ENCODE measurements around the gene MARCHF6. TPM values are rescaled to one million over a fixed set of nuclear protein-coding genes. Genes with fewer than 3 reads are reported as not detected.
A peak's percentile ranks its signal among the peaks of the same experiment; 100 is the strongest.
"Not testable (repeated sequence)": the region's sequence is repeated elsewhere in the genome, so short reads cannot be mapped to it uniquely, and the experiment has no call there.

The MARCHF6 gene
- total RNA-seq, 2 experiments from 2014 or later = 67.3 to 92.2 TPM

DNA sequence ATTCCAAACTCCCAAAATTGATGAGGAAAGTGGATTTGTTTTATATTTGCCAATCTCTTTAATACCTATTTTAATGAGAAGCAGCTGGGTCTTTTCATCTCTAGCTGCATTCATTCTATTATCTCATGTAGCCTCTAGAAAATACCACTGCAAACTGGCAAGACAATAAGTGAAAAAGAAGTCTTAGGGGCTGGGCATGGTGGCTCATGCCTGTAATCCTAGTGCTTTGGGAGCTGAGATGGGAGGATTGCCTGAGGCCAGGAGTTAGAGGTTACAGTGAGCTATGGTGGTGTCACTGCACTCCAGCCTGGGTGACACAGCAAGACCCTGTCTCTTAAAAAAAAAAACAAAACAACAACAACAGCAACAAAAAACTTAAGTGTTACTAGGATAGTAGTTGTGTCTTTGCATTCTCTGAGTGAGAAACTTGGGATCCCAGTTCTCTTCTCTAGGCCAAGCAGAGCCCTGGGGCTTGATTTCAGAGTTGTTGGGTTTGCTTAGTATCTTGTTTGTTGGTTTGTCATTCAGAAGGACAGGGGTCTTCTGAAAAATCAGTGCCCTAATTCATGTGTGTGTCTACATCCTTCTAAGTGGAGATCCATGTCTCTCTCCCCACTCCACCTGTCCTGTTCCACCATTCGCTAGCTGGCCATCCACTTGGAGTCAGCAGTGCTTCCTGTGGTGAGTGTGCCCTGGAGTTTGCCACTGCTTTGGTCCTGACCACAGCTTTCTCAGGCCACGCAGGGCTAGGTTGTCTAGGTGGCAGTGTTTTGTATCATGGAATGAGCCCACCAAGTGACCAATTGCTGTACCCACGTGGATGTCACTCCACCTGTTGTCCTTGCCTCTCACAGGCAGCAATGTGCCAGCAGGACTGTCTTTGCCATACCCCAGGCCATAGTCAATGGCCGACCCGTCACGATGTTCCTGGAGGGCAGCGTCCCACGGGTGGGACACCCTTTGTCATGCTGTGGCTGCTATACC, 19.5 kb downstream of the MARCHF6 start:
- Mint-ChIP-seq H3K27me3 (no peaks in the 10 kb centered on the region), H3K4me3 (no peak overlapping the region), H3K27ac (no peak overlapping the region), H3K9me3 (ENCODE audit: low read depth) (no peaks in the 10 kb centered on the region), H3K36me3 (ENCODE audit: low read depth) (peaks cover 36% of the 10 kb centered on the region), H3K4me1 (peaks cover 78% of the 10 kb centered on the region)
- no peak for DNase-seq
- ChIA-PET CTCF (no interaction called here), POLR2A (no interaction called here)
- ATAC-seq = no peak
- intact Hi-C loops (cut with DNase I, micrococcal nuclease) = no loop called here

DNA sequence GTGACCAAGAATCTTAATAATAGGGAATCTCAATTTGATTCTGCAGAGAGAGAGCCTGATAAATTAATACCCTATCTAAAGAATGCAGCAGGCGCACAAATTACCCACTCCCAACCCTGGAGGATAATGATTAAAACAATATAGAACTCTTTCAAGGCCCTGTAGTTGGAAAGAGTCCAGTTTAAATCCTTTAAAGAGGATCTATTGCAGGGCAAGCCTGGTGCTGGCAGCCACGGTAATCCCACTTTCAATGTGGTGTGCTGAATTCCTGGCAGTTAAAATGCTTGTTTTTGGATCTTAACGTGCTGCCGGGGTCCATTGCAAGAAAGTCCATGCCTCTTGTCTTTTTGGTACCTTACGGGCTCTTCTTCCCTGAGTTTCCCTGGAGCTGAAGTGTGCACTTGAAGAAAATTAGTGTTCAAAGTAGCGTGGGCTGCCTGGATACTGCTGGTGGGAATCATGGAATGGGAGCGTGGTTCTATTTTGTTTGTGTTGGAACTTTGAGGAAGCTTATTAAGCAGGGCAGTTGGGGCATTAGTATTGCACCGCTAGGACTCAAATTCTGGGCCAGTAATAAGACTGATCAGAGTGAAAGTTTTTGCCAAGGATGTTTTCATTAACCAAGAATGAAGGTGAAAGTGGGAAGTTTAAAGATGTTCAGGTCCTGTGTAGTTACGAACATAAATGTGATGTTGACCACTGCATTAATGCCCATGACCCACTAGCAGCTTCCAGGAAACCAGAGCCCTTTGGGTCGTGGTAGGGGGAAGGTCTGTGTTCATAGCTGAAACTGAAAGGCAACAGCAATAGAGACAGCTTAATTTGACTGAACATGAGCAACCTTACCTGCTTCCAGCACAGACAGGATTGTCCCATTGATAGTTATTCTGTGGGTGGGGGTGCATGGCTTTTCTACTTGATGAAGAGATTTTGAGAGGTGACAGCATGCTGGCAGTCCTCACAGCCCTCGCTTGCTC, 20.8 kb downstream of the MARCHF6 start:
- no peaks in the 10 kb centered on the region for H3K27me3 Mint-ChIP-seq
- H3K36me3 Mint-ChIP-seq (ENCODE audit: low read depth) = peaks cover 35% of the 10 kb centered on the region
- peaks cover 66% of the 10 kb centered on the region for H3K4me1 Mint-ChIP-seq
- ATAC-seq (peak; percentile 53), DNase-seq (no peak)
- H3K4me3 Mint-ChIP-seq = no peak overlapping the region
- H3K27ac Mint-ChIP-seq = peak overlapping the region; percentile 8
- intact Hi-C loops (cut with DNase I, micrococcal nuclease) = no loop called here
- CTCF ChIA-PET = no interaction called here
- POLR2A ChIA-PET = no interaction called here
- no peaks in the 10 kb centered on the region for H3K9me3 Mint-ChIP-seq (ENCODE audit: low read depth)

DNA sequence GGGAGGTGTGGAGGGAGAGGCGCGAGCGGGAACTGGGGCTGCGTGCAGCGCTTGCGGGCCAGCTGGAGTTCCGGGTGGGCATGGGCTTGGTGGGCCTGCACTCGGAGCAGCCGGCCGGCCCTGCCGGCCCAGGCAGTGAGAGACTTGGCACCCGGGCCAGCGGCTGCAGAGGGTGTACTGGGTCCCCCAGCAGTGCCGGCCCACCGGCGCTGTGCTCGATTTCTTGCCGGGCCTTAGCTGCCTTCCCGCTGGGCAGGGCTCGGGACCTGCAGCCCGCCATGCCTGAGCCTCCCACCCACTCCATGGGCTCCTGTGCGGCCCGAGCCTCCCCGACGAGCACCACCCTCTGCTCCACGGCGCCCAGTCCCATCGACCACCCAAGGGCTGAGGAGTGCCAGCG, 21.7 kb downstream of the MARCHF6 start:
- DNase-seq; H3K27me3 Mint-ChIP-seq; H3K9me3 Mint-ChIP-seq (ENCODE audit: low read depth); H3K4me3 Mint-ChIP-seq; intact Hi-C loops (cut with DNase I, micrococcal nuclease); ATAC-seq; POLR2A ChIA-PET; CTCF ChIA-PET; H3K27ac Mint-ChIP-seq: not testable (repeated sequence)
- H3K36me3 Mint-ChIP-seq (ENCODE audit: low read depth) = peaks cover 38% of the 10 kb centered on the region
- peaks cover 62% of the 10 kb centered on the region for H3K4me1 Mint-ChIP-seq

DNA sequence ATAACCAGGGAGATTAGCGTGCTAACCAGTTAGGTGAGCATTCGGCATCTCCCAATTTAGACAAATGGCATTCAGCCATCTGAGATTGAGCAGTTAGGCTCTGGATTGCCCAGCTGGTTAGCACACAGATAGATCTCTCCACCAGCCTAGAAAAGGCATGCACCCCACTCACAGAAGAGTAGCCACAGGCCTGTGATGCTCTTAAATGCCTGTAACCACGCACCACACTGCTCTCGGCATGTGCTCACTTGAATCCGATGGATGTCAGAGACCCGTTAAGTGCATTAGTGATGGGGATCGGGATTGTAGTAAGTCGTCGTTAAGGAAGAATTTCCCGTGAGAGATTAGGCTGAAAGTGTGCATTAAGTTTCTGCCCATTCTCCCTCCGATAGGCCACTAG, 23.0 kb downstream of the MARCHF6 start:
- ATAC-seq = no peak
- no peaks in the 10 kb centered on the region for H3K27me3 Mint-ChIP-seq
- POLR2A ChIA-PET = no interaction called here
- intact Hi-C loops (cut with DNase I, micrococcal nuclease) = no loop called here
- H3K4me3 Mint-ChIP-seq = no peak overlapping the region
- peak overlapping the region; percentile 37 for H3K27ac Mint-ChIP-seq
- no peaks in the 10 kb centered on the region for H3K9me3 Mint-ChIP-seq (ENCODE audit: low read depth)
- CTCF ChIA-PET = no interaction called here
- H3K36me3 Mint-ChIP-seq (ENCODE audit: low read depth) = peaks cover 36% of the 10 kb centered on the region
- peaks cover 50% of the 10 kb centered on the region for H3K4me1 Mint-ChIP-seq
- no peak for DNase-seq

DNA sequence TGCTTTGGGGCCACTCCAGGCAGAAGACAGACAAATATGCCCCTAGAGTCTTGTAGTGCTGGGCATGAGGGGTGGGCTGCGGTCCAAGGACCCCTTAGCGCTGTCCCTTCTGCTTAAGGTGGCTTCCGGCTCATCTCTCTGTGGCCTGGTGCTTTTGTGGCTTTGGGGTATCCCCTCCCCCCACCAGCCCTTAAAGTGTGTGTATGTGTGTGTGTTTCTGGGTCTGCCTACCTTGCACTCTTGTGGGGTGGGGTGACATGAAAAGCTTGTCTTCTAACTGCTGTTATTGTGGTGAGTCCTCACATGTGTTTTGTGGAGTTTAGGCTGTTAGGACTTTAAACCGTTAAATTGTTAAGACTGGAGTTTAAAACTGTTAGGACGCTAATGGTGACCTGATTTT, 23.6 kb downstream of the MARCHF6 start:
- ChIA-PET CTCF (interaction anchor here (1.3 to 1.5 kb wide), 2 partner anchors 12 to 93 kb away, joined by 5 to 6 read pairs; no protein-coding TSS in a partner anchor), POLR2A (no interaction called here)
- H3K9me3 Mint-ChIP-seq (ENCODE audit: low read depth) = no peaks in the 10 kb centered on the region
- intact Hi-C loops (cut with DNase I, micrococcal nuclease) = no loop called here
- ATAC-seq (no peak), DNase-seq (no peak)
- H3K4me1 Mint-ChIP-seq = peaks cover 47% of the 10 kb centered on the region
- H3K27ac Mint-ChIP-seq = no peak overlapping the region
- H3K4me3 Mint-ChIP-seq = no peak overlapping the region
- H3K27me3 Mint-ChIP-seq = no peaks in the 10 kb centered on the region
- H3K36me3 Mint-ChIP-seq (ENCODE audit: low read depth) = peaks cover 41% of the 10 kb centered on the region

DNA sequence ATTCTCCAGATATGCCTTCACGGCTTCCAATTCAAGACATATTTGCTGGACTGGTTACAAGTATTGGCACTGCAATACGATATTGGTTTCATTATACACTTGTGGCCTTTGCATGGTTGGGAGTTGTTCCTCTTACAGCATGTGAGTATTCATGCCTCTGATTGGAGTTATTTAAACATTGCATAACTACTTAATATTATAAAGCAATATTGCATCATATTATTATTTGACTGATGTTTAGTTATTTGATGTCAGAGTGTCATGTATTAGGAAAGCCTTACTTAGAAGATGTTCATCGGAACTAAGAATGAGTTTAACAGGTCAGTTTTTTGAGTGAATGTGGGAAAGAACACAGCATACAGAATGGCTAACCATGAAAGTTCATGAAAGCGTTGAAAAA, 28.3 kb downstream of the MARCHF6 start:
- ChIA-PET POLR2A (no interaction called here), CTCF (no interaction called here)
- Mint-ChIP-seq H3K4me1 (peaks cover 9% of the 10 kb centered on the region), H3K4me3 (no peak overlapping the region), H3K9me3 (ENCODE audit: low read depth) (no peaks in the 10 kb centered on the region), H3K27me3 (no peaks in the 10 kb centered on the region), H3K27ac (no peak overlapping the region), H3K36me3 (ENCODE audit: low read depth) (peaks cover 32% of the 10 kb centered on the region)
- intact Hi-C loops (cut with DNase I, micrococcal nuclease) = no loop called here
- ATAC-seq = no peak
- no peak for DNase-seq

DNA sequence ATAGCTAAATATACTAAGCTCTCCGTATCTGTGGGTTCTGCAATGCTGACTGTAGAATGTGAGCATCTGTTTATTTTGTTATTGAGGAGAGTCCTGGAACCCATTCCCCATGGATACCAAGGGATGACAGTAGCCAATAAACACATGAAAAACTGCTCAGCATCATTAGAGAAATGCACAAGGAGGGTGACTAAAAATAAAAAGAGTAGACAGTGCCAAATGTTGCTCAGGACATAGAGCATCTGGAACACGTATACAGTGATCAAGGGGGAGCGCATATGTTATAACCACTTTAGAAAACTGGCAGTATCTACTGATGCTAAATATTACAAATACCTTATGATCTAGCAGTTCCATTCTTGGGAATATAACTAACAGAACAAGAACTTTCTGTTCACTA, 31.0 kb downstream of the MARCHF6 start:
- ATAC-seq (no peak), DNase-seq (no peak)
- peaks cover 25% of the 10 kb centered on the region for H3K36me3 Mint-ChIP-seq (ENCODE audit: low read depth)
- no peaks in the 10 kb centered on the region for H3K9me3 Mint-ChIP-seq (ENCODE audit: low read depth)
- H3K4me3 Mint-ChIP-seq = no peak overlapping the region
- peaks cover 2% of the 10 kb centered on the region for H3K4me1 Mint-ChIP-seq
- ChIA-PET CTCF (no interaction called here), POLR2A (no interaction called here)
- no peaks in the 10 kb centered on the region for H3K27me3 Mint-ChIP-seq
- no peak overlapping the region for H3K27ac Mint-ChIP-seq
- intact Hi-C loops (cut with DNase I, micrococcal nuclease) = no loop called here

DNA sequence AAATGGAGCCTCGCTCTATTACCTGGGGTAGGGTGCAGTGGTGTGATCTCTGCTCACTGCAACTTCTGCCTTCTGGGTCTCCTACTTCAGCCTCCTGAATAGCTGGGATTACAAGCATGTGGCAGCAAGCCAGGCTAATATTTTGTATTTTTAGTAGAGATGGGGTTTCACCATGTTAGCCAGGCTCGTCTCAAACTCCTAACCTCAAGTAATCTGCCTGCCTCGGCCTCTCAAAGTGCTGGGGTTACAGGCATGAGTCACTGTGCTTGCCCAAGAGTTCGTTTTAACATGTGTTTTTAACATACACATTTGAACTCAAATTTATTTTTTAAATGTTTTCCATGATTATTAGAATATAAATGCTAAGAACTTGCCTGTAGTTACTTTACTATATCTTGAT, 34.2 kb downstream of the MARCHF6 start:
- H3K4me3 Mint-ChIP-seq = no peak overlapping the region
- H3K36me3 Mint-ChIP-seq (ENCODE audit: low read depth) = peaks cover 32% of the 10 kb centered on the region
- no peaks in the 10 kb centered on the region for H3K27me3 Mint-ChIP-seq
- intact Hi-C loops (cut with DNase I, micrococcal nuclease) = no loop called here
- H3K4me1 Mint-ChIP-seq = peaks cover 2% of the 10 kb centered on the region
- H3K9me3 Mint-ChIP-seq (ENCODE audit: low read depth) = no peaks in the 10 kb centered on the region
- no peak overlapping the region for H3K27ac Mint-ChIP-seq
- DNase-seq (no peak), ATAC-seq (no peak)
- POLR2A ChIA-PET = no interaction called here
- CTCF ChIA-PET = interaction anchor here (1.2 kb wide), 1 partner anchor 10 kb away, joined by 3 read pairs; no protein-coding TSS in a partner anchor

DNA sequence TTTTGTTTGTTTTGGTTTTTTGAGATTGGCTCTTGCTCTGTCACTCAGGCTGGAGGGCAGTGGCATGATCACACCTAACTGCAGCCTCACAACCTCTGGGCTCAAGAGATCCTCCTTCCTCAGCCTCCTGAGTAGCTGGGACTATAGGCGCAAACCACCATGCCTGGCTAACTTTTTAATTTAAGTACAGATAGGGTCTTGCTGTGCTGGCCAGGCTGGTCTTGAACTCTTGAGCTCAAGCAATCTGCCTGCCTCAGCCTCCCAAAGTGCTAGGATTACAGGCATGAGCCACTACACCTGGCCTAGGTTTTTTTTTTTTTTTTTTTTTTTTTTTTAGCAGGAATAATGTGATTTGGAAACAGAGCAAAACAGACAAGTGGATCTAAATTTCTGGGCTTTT, 37.6 kb downstream of the MARCHF6 start:
- Mint-ChIP-seq H3K9me3 (ENCODE audit: low read depth) (no peaks in the 10 kb centered on the region), H3K36me3 (ENCODE audit: low read depth) (peaks cover 40% of the 10 kb centered on the region), H3K27ac (no peak overlapping the region), H3K27me3 (no peaks in the 10 kb centered on the region), H3K4me1 (no peaks in the 10 kb centered on the region), H3K4me3 (no peak overlapping the region)
- ATAC-seq (no peak), DNase-seq (no peak)
- POLR2A ChIA-PET = no interaction called here
- intact Hi-C loops (cut with DNase I, micrococcal nuclease) = no loop called here
- CTCF ChIA-PET = no interaction called here

DNA sequence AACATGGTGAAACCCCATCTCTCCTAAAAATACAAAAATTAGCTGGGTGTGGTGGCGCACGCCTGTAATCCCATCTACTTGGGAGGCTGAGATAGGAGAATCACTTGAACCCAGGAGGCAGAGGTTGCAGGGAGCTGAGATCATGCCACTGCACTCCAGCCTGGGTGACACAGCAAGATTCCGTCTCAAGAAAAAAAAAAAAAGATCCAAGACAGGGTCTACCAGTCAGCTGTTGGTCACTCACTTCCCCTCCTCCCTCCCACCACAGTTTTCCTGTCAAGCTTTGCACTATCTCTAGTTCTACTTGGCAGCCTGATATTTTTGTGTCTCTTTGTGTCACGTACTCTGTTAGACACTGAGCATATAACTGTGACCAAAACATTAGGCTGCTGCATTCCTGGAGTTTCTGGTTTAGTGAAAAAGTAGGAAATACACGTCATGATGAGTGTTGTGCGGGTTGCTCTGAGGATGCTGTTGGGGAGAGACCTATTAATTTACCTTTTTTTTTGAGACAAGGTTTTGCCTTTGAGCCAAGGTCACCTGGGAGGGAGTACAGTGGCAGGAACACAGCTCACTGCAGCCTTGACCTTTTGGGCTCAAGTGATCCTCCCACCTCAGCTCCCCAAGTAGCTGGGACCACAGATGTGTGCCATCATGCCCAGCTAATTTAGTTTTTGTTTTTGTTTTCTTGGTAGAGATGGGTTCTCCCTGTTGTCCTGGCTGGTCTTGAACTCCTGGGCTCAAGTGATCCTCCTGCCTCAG, 39.3 kb downstream of the MARCHF6 start:
- H3K4me3 Mint-ChIP-seq; DNase-seq; POLR2A ChIA-PET; H3K4me1 Mint-ChIP-seq; CTCF ChIA-PET; H3K27ac Mint-ChIP-seq; ATAC-seq; intact Hi-C loops (cut with DNase I, micrococcal nuclease); H3K9me3 Mint-ChIP-seq (ENCODE audit: low read depth); H3K27me3 Mint-ChIP-seq: not testable (repeated sequence)
- H3K36me3 Mint-ChIP-seq (ENCODE audit: low read depth) = peaks cover 45% of the 10 kb centered on the region

DNA sequence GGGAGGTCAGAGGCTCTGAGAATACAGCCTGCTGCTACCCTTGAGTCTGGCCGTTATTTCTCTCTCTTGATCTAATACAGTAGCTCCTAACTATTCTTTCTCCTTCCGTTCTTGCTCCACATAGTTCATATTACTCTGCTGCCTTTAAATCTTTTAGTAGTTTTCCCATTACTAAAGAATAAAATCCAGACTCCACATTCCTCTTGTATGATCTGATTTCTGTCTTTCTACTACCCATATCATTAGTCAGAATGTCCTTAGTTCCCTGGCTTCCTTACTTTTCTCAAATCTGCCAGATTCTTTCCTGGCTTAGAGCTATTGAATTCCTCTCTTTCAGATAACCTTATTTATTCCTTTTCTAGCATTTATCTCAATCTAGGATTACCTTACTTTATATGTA, 40.0 kb downstream of the MARCHF6 start:
- CTCF ChIA-PET = interaction anchor here (1.2 kb wide), 1 partner anchor 14 kb away, joined by 3 read pairs; no protein-coding TSS in a partner anchor
- intact Hi-C loops (cut with DNase I, micrococcal nuclease) = no loop called here
- no peak overlapping the region for H3K4me3 Mint-ChIP-seq
- POLR2A ChIA-PET = interaction anchor here (0.5 to 0.9 kb wide), 2 partner anchors 10 to 174 kb away, joined by 3 read pairs; no protein-coding TSS in a partner anchor
- peaks cover 45% of the 10 kb centered on the region for H3K36me3 Mint-ChIP-seq (ENCODE audit: low read depth)
- ATAC-seq = no peak
- H3K4me1 Mint-ChIP-seq = no peaks in the 10 kb centered on the region
- no peaks in the 10 kb centered on the region for H3K9me3 Mint-ChIP-seq (ENCODE audit: low read depth)
- H3K27ac Mint-ChIP-seq = no peak overlapping the region
- no peaks in the 10 kb centered on the region for H3K27me3 Mint-ChIP-seq
- DNase-seq = no peak
